Stimulated activated CD8-positive, alpha-beta memory T cell treated with anti-CD3 and anti-CD28 coated beads, Interleukin-7, amount 100 ng/mL, for 4 hours (primary cell): Measurements from ENCODE around the gene EPHA1.
"Not testable (repeated sequence)": the region's sequence is repeated elsewhere in the genome, so short reads cannot be mapped to it uniquely, and the experiment has no call there.

ENCODE experiments used
- DNase-seq, 2 donors: peaks; one replicate each; pipeline ENCODE4 v3.0.0-alpha.2; 2020; ENCODE audit warnings: low read depth in 2 of 2

EPHA1 gene

DNA sequence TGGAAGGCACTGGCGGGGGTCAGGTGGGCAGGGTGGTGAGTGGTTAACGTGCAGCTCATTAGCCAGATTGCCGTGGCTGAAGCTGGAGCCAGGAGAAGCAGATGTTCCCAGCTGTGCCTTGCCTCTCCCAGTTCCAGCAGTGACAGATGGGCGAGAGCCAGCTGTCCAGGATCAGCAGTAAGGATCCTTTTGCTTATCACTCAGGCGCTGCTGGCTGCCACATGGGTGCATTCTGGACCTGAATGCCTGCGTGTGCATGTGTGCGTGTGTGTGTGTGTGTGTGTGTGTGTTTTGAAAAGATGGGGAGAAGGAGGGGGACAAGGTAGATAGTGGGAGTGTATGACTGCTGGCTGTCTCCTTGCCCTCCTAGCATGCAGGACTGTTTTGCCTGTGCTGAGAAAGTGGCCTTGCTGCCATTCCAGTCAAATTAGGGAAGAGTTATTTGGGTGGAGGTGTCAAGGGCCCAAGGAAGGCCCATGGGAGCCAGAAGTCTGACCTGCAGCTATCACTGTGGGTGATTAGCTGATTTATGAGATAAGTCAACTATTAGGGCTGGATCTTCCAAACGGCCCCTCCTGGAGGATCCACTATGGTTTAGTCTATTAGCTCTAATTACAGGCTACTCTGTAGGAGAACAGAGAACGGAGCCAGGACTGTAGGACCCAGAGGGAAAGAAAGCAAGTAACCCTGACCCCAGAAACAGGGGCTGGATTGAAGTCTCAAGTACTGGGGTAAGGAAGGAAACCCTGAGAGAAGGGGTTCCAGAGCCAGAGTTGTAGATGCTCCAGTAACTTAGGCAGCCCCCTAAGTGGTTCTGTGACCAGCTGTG is 3.3 kb downstream of the EPHA1 start:
- DNase-seq = no peak

DNA sequence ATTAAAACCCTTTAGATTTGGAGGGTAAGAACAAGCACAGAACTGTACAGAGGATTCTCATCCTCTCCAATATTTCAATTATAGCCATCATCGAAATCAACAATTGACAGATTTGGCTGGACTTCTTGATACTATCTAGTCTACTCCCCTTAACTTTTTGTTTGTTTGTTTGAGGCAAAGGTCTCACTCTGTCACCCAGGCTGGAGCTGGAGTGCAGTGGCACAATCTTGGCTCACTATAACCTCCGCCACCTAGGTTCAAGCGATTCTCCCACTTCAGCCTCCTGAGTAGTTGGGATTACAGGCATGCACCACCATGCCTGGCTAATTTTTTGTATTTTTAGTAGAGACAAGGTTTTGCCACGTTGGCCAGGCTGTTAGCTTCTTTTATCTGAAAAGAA is 6.4 kb downstream of the EPHA1 start:
- not testable (repeated sequence) for DNase-seq

GRCh38 chr7:143401265-143401664 is 7.4 kb downstream of the EPHA1 start:
- DNase-seq = no peak

GRCh38 chr7:143399642-143400041 is 9.0 kb downstream of the EPHA1 start:
- DNase-seq = no peak

DNA sequence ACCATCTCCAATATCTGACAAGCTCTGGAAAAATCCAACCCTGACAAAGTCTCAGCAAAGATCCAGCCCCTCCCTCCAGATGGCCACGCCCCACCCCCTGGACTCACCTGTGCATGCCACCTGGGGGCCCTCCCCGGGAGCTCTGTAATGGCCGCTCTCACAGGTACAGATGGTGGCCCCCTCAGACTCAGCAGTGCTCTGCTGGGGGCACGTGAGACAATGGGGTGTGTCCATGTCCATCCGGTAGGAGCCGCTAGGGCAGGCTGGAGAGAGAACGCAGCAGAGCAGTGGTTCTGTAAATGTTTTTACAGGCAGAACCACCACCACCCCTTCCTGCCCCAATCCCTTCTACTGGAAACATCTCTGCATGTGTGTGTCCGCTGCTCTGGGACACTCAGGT is 9.5 kb downstream of the EPHA1 start:
- no peak for DNase-seq

GRCh38 chr7:143398616-143399015 is 10.0 kb downstream of the EPHA1 start:
- no peak for DNase-seq

DNA sequence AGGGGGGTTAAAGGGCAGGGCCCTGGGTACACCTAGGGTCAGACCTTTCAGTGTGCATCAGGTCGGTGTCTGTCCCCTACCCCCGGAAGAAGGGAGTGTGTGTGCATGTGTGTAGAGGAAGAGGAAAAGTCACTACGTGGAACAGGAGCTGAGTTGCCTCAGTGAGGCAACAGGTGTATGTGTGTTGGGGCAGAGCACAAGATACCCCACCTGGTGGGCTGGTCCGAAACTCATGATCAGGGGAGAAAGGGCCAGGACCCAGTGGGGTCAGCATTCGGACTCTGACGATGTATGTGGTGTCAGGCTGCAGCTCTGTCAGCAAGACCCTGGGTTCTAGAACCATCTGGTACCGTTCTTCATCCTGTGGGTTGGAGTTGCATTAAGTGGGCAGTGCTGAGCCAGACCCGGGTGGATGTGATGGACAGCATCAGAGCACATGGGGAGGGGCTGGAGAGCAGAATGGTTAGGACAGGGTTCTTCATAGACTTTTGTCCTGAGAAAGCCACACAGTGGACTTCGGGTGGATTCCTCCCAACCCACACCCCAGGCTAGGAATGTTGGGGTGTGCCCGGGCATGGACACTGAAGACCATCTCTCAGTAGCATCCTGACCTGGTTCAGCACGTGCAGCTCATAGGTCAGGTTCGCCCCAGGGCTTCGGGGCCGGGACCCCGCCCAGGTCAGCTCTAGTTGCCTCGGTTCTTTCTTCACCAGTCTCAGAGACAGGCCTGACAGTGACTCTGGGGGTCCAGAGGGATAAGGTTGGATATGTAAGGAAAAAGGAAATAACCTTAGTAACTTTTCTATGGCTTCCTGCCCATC is 10.7 kb downstream of the EPHA1 start:
- no peak for DNase-seq

DNA sequence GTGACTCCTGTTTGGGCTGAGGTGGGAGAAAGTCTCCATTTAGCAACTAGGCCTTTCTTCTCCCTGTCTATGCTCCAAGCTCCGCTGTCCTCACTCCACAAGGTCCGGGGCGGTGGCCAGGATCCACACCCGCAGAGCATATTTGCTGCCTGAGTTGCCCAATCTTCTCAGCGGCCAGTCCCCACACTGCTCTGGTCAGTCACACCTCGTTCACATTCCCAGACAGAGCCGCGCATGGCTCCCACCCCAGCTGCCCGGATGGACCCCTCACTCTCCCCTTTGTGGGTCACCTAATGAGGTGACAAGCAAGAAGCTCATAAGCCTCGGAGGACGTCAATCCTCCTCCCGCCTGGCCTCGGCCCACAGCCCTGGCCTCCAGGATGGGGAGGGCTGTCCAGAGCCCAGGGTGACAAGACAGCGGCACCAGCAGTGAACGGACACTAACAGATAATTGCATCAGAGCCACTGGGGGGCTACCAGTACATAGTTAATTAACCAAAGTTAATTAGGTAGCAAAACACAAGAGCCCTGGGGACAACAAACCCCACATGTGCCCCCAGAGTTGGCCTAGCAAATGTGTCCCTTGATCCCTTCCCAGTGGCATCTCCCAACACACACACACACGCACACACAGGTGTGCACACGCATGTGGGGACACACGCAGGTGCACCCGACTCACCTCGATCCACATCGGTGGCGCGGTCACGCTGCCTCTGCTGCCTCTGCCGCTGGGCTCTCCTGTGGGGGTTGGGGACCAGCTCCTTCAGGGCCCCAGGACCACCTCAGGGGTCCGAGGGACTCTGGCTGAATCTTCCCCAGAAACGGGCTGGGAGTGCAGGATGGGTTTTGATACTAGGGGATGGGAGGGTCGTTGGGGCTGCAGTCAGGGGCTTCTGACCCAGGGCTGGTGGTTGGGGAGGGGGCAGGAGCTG is 11.8 kb downstream of the EPHA1 start:
- DNase-seq = no peak

DNA sequence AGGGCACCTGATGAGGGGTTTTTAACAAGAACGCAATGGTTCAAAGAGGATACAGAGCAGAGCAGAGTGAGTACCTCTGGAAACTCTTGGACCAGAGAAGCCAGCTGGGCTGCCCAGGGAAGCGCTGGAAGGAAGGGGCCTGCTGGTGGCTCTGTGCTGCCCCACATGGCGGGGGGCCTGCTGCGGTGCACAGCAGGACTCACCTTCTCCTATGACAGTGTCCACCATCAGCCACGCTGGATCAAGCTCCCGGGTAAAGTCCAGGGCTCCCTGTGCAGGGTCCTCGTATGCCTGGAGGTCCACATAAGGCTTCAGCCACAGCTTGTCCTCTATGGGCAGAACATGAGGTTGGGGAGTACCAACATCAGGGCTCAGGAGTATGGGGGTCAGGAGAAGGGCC is 12.5 kb downstream of the EPHA1 start:
- no peak for DNase-seq

DNA sequence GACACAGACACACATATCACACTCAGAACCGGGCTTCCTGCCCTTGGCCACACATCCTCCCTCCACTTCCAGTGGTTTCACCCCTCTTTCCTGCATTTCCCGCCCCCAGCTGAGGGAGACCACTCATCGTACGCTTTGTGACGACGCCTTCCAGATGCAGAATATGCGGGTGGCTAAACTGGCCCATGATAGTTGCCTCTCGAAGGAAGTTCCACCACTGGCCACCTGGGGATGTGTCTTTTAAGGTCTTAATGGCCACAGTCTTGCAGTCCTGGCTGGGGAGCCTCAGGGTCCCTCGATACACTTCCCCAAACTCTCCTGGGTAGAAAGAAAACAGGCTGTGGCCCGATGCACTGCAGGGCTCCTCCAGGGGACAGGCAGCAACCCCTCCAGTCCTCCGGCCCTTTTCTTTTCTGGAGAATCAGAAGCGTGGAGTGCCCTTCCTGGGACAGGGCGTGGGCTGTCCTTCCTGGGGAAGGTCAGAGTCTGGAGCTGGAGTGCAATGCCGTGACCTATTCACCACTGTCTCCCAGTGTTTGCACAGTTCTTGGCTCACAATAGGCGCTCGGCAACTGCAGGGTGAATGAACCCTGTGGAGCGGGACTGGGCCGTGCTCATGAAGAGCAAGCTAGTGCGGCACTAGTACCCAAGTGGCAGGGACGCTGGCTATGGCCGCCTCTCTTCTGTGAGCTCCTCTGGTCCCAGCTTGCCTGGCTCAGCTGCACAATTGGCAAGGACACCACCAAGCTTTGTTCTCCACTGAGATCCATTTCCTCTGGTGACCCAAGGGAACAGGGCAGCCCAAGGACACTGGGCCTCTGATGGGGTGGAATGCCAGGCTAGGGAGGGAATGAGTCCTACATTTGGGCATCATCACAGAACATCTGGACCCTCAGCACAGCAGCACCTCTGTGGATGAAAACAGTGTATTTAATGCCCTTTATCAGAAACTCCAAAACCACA is 13.2 kb downstream of the EPHA1 start:
- no peak for DNase-seq

- DNase-seq = no peak
These were observed 13.9 kb downstream of the EPHA1 start for GRCh38 chr7:143394777-143395176.

- DNase-seq = no peak
These were observed 14.6 kb downstream of the EPHA1 start for GRCh38 chr7:143394068-143394467.

DNA sequence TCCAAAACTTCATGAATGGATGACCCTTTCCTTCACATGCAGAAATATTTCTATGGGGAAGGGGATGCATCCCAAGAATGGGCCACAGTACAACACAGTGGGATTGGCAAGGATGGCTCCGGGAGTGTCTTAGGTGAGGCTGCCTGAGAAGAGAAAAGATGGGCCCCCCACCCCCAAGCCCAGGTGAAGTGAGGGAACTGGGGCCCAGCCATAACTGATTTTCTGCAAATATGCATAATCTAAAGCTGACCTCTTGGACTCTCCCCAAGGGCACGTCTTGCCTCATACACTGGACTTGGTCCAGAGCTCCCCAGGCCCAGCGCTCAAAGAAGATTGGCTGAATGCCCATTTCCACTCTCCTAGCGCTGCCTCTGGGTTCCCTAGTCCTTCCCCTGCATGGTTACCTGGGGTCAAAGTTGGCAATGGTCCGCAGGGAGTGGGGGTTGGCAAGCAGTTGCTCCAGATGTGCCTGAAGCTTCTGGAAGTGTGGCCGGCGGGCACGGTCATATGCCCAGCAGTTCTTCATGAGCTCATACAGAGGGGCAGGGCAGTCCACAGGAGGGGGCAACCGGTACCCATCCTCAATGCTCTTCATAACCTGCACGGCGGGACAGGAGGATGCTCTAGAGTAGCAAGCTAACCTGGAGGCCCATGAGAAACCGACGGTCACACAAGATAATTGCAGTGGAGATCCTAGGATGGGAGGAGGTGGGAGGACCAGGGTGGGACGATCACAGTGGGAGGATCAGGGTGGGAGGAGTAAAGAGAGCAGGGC is 15.2 kb downstream of the EPHA1 start:
- DNase-seq = no peak

- no peak for DNase-seq
These were observed 15.8 kb downstream of the EPHA1 start for GRCh38 chr7:143392875-143393266.

DNA sequence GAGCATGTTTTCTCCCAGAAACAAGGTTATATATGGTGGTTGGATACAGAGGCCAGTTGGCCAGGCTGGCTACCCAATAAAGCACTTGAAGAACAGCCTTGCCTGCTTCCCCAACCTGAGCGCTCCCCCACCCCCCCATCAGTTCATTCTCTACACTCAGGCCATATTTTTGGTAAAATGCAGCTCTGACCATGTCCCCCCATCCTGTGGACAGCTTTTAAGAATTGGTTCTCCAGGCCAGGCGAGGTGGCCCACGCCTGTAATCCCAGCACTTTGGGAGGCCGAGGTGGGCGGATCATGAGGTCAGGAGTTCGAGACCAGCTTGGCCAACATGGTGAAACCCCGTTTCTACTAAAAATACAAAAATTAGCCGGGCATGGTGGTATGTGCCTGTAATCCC is 16.2 kb downstream of the EPHA1 start:
- not testable (repeated sequence) for DNase-seq

DNA sequence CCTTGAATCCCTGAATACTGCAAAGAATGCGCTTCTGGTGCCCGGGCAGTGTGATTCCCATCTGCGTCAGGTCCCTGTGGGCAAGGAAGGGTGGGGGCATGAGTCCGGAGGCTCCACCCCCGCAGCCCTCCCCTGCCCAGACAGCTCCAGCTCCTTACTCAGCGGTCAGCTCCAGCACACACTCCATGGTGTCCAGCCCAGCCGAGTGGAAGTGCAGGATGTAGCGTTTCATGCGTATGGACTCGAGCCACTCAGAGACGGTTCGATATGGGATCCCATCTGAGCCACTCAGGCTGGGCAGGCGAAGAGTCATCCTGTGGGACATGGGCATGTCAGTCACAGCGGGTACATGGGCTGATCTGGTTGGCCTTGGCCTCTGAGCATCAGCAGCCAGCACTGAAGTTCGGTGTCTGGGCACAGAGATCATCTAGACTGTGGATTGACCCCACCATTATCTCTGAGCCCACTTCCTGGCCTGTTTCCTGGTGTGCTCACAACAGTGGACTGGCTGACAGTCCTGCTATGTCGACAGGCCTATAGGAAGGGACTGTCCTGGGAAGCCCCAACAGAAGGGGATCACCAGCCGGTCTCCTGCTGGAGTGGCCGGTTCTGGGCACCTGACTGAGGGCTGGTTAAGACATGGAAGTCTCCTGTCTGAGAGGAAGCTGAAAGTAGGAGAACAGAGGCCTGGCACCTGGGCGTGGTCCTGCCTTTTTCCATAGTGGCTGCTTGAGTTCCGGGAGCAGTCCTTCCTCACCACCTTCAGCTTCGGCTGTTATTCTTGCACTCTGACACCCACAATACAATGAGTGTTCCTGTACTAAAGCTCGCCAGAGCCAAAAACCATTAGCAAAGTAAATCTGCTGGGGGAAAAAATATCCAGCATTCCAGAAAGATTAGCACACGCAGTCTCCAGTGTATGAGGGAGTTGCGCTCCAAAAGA is 16.9 kb downstream of the EPHA1 start:
- no peak for DNase-seq

DNA sequence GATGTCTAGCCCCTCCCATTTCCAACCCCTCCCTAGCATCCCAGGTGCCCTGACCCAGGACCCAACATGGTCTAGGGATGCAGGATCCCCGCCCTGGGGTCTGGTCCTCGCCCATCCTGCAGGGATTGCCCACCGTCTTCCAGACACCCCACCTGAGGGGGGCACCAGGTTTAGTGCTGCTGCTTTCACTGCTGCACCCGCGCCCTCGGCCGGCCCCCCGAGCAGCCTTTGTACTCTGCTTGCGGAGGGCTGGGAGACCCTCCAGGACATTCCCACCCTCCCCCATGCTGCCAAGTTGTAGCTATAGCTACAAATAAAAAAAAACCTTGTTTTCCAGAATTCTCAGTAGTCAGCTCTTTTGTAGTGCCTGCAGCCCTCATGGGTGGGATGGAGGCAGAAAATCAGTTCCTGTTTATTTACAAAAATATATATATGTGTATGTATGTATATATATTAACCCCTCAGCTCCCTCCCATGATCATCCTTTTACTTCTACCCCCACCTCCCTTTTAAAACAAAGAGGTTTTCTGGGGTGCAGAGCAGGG is 17.8 kb downstream of the EPHA1 start:
- no peak for DNase-seq

DNA sequence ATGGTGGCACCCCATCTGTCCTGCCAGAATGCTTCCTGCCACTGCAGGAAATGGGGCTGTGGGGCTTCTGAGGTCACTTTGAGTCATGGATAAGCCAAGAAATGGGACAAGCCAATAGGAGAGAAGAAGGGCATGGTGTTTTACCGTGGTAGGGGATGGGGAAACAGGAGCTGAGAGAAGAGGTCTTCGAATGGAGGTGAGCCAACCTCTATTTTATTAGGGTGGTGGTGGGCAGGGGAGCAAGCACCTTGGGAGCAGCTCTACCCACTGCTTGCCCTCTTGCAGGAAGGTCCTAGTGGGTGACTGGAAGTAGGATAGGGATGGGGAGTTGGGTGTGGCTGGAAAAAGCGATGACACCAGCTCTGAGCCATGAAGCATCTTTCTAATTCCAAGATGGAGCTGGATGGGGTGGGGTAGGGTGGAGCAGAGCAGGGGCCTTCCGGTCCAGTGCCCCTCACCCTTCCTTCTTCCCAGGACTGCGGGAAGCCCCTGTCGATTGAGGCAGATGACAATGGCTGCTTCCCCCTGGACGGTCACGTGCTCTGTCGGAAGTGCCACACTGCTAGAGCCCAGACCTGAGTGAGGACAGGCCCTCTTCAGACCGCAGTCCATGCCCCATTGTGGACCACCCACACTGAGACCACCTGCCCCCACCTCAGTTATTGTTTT is 18.4 kb downstream of the EPHA1 start:
- no peak for DNase-seq
